ENCODE data around the gene OR4D6. TPM values are rescaled to one million over a fixed set of nuclear protein-coding genes. Genes with fewer than 3 reads are reported as not detected.

OR4D6 gene
- total RNA-seq, 1 experiment from 2014 or later, result not detected

GRCh38 chr11:59427068-59427382 lies 29.7 kb upstream of the OR4D6 start (continued):
- no peak for TF ChIP-seq ZNF138 (CRISPR knock-in tag; conservative IDR thresholded peaks at IDR 0.05)

GRCh38 chr11:59429924-59430516 lies 26.7 kb upstream of the OR4D6 start:
- ChIA-PET CTCF (interaction anchor here (0.6 to 4.5 kb wide), 2 partner anchors 258 to 272 kb away, joined by 3 to 14 read pairs; partner anchors contain the start of gene DTX4), POLR2A (no interaction called here)
- no peak overlapping the region for H3K27ac Mint-ChIP-seq
- peak; percentile 18 for DNase-seq (ENCODE audit: low spot score)
- no peak for TF ChIP-seq ZNF232 (CRISPR knock-in tag; IDR thresholded peaks at IDR 0.05)
- TF ChIP-seq CTCF (IDR thresholded peaks at IDR 0.05), result peak; percentile 82
- H3K36me3 Mint-ChIP-seq, result no peaks in the 10 kb centered on the region
- no peaks in the 10 kb centered on the region for H3K9me3 Mint-ChIP-seq
- H3K4me3 Mint-ChIP-seq, result no peak overlapping the region
- no peaks in the 10 kb centered on the region for H3K27me3 Mint-ChIP-seq (ENCODE audit: low read depth)
- H3K4me1 Mint-ChIP-seq, result peaks cover 24% of the 10 kb centered on the region
- ATAC-seq, result peak; percentile 58; the same call in 1 of the 2 replicates

GRCh38 chr11:59436169-59436568 lies 20.6 kb upstream of the OR4D6 start, which contains the start of gene OR5A1:
TSS of gene OR5A1 (plus strand) at chr11:59436469. CDS start at chr11:59443169, 6,700 bp downstream.
- H3K27me3 Mint-ChIP-seq (ENCODE audit: low read depth), result no peaks in the 10 kb centered on the region
- CTCF ChIA-PET, result interaction anchor here (0.6 to 2.3 kb wide), 6 partner anchors 10 to 1979 kb away, joined by 3 to 7 read pairs (median 4); partner anchors contain the start of genes DTX4 and OR5A2
- no peak for ATAC-seq
- no peak for DNase-seq (ENCODE audit: low spot score)
- POLR2A ChIA-PET, result no interaction called here
- H3K27ac Mint-ChIP-seq, result no peak within 1 kb of the TSS
- H3K36me3 Mint-ChIP-seq, result no peaks in the 10 kb centered on the region
- H3K9me3 Mint-ChIP-seq, result no peaks in the 10 kb centered on the region
- H3K4me1 Mint-ChIP-seq, result peaks cover 9% of the 10 kb centered on the region; the same call in 1 of the 2 replicates
- H3K4me3 Mint-ChIP-seq, result no peak within 1 kb of the TSS
- TF ChIP-seq CREB1 (CRISPR knock-in tag; IDR thresholded peaks at IDR 0.05), result no peak
- no peak for TF ChIP-seq NR2C2 (CRISPR knock-in tag; IDR thresholded peaks at IDR 0.05)

- Mint-ChIP-seq H3K36me3 (no peaks in the 10 kb centered on the region), H3K4me3 (no peak overlapping the region), H3K27me3 (ENCODE audit: low read depth) (no peaks in the 10 kb centered on the region), H3K4me1 (peaks cover 9% of the 10 kb centered on the region; the same call in 1 of the 2 replicates), H3K9me3 (no peaks in the 10 kb centered on the region), H3K27ac (no peak overlapping the region)
- CTCF ChIA-PET, result interaction anchor here (1.0 to 2.4 kb wide), 5 partner anchors 12 to 302 kb away, joined by 3 to 8 read pairs (median 5); partner anchors contain the start of genes DTX4 and OR5A2
- POLR2A ChIA-PET, result no interaction called here
- peak; percentile 24 for DNase-seq (ENCODE audit: low spot score)
- ATAC-seq, result peak; percentile 91
- no peak for TF ChIP-seq ETV6 (CRISPR knock-in tag; IDR thresholded peaks at IDR 0.05)
- no peak for TF ChIP-seq ZBTB43 (CRISPR knock-in tag; IDR thresholded peaks at IDR 0.05)
- no peak for TF ChIP-seq STAT6 (CRISPR knock-in tag; conservative IDR thresholded peaks at IDR 0.05; ENCODE audit: low read depth)
- no peak for TF ChIP-seq SOX15 (CRISPR knock-in tag; IDR thresholded peaks at IDR 0.05)
- TF ChIP-seq E2F1 (CRISPR knock-in tag; IDR thresholded peaks at IDR 0.05), result no peak
- TF ChIP-seq FOXK1 (CRISPR knock-in tag; IDR thresholded peaks at IDR 0.05), result no peak
- no peak for TF ChIP-seq NFATC4 (CRISPR knock-in tag; IDR thresholded peaks at IDR 0.05)
- TF ChIP-seq GABPB1 (CRISPR knock-in tag; IDR thresholded peaks at IDR 0.05), result no peak
- no peak for TF ChIP-seq ARID4B (CRISPR knock-in tag; IDR thresholded peaks at IDR 0.05; ENCODE audit: borderline replicate concordance)
- TF ChIP-seq ZNF263 (CRISPR knock-in tag; IDR thresholded peaks at IDR 0.05; ENCODE audit: low read depth), result no peak
- TF ChIP-seq ZNF396 (CRISPR knock-in tag; IDR thresholded peaks at IDR 0.05; ENCODE audit: borderline replicate concordance), result no peak
- TF ChIP-seq HMGXB4 (CRISPR knock-in tag; IDR thresholded peaks at IDR 0.05), result no peak
Measured at GRCh38 chr11:59437770-59438169, 19.0 kb upstream of the OR4D6 start.
